ENCODE measurements around the gene TSR1. TPM values are rescaled to one million over a fixed set of nuclear protein-coding genes. Genes with fewer than 3 reads are reported as not detected.

Gene TSR1
- total RNA-seq = 44.5 TPM

DNA sequence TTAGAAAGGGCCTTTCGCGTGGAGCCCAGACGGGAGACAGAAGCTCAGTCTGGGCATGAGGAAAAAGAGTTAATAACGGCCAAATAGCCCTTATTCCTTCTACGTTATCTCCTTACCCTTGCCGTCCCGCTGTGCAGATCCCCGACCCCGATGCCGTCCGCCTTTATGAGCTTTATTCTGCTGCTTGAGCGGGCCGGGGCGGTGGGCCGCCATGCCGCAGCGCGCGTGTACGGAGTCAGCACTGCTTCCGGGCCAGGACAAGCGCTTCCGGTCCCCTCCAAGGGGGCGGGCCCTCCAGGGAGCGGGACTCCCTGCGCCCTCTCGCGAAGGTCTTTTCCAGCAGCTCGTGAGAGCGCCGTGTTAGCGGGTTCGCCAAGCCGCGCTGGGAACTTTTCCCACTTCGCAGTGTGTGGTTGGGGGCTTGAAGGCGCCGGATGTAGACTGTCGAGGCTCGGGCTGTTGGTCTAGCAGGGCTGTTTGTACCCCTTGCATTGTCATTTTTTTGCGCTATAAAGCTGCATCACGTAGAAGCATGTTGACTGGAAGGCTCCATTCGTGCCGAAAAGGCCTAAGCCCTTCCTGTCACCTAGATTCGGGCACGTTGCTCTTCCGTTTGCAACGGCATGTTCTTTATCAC is at the start of gene TSR1:
Gene TSR1 (minus strand): TSS at position 243 of the 637 bp plus-strand sequence. CDS start 30 bp downstream, at position 213.

DNA sequence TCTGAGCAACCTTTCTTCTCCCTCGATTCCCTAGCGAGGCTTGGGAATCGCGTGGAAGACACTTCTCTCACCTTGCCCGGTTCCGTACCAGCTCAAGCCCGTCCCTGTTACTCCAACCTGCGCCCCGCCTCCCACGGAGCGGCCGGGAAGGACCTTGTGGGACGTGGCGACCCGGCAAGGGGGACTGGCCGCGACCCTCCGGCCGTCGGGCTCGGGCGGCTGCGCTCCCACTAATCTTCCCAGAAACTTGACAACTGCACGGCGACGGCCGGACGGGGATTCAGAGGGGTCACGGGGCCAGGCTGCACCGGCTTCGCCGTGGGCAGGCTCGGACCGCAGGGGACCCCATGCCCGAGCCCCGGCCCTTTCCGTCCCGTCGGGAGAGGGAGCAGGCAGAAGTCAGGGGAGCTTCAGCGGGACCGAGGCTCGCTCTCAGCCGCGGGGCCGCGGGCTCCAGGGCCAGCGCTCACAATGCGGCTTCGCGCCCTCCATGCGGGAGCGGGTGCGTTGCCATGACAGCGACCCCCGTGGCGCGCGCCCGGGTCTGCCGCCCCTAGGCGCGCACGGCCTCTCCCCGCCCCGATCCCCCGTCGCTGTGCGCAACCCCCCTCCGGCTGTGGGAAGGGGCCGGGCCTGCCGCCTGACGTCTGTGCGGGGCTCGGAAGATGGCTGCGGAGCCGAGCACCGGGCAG is 741 bp upstream of the TSR1 start, which contains the start of gene SGSM2:
Gene SGSM2 (plus strand): TSS at position 650 of the 692 bp plus-strand sequence. CDS start 188 bp downstream, outside the sequence.

DNA sequence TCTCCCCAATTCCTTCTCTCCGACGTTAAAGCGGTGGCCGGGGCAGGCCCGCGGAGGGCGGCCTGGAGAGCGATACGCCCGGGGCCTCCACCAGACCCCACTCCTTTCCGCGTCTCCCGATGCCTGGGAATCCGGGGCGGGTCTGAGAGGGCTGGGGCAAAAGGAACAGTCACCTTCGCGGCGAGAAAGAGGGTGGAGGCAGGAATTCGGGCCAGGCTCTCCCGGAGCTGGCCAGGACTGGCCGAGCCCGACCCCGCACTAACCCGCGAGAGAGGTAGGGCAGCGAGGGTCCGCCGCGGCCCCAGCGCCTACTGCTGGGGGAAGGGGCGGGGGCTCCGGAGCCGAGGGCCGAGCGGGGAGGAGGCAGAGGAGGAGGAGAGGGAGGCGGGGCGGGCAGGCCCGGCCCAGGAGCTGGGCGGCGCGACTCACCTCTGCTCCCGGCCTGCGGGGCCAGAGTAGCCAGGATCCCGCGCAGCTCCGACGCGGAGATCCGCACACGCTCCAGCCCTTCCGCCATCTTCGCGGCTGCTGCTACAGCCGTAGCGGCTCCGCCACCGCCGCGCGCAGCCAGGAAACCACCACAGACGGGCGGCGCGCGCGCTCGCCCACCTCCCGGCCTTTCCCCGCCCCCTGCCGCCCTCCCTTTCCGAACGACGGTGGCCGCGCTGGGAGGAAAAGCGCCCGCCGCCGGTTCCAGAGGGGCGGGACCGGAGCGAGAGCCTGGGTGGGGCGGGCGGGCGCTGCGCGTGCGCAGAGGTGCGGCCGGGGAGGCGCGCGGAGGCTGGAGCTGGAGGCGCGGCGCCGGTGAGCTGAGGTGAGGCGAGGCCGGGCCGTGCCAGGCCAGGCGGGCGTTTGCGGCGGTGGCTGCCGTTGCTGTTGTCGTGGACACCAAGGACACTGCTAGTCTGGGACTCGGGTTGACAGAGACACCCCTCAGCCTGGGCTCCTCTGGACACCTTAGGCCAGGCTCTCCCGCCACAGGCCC is 32.8 kb downstream of the TSR1 start, which contains the start of the genes SMG6 and SRR:
Gene SMG6 (minus strand): TSS at position 582 of the 985 bp plus-strand sequence. CDS start 65 bp downstream, at position 517.
Gene SRR (plus strand): TSS at position 747 of the 985 bp plus-strand sequence. CDS start 11,611 bp downstream, outside the sequence.

Other genes with a start within 250 kb of the TSR1 start
- gene SMG6, start 32.7 kb downstream of the TSR1 start, total RNA-seq = 77.0 TPM
- 26.5 TPM for gene SRR, start 32.5 kb downstream of the TSR1 start, total RNA-seq
- gene SGSM2, start 1.0 kb upstream of the TSR1 start, total RNA-seq = 70.4 TPM
- gene MNT, start 64.6 kb upstream of the TSR1 start, total RNA-seq = 14.8 TPM
- 87.0 TPM for gene METTL16, start 175.4 kb upstream of the TSR1 start, total RNA-seq

Data from camera-type eye (tissue), 1 donor.